ENCODE results near the gene WDR18.

WDR18 gene

DNA sequence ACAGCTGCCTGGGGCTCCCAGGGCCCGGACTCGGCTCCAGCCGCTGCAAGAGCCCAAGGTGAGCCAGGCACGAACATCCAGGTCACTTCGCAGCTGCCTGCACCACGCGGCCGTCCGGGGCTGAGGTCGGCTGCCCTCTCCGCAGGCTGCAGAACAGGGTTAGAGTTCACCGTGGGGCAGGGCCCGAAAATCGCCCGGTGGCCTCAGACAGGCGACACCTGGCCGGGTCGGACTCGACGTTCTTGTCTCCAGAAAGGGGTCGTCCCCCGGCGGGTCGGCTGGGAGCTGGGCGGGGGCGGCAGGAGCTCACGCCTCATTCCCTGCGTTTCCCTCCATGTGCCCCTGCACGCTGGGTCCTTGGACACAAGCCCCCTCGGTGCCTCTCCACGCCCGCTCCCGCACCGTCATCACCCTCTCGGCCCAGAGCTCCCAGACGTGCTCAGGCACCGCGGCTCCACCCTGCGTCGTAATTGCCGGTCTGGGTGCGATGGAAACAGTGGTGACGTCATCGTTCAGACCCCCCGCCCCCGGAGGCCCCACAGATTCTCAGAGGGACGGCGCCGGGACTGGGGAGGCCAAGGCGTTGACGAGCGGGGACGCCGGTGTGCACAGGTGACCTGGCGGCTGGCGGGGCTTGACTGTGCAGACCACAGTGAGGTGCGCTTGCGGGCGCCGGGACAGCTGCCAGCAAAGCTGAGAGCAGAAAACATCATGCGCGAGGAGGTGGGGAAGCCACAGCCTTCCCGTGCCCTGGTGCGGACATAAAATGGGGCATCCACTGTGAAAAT lies 12.1 kb downstream of the WDR18 start:
- H3K27me3 Mint-ChIP-seq, result peaks cover 30 to 40% of the 10 kb centered on the region in 2 donors
- peaks cover 14 to 17% of the 10 kb centered on the region in 2 donors for H3K4me1 Mint-ChIP-seq
- ATAC-seq (replicated peaks) (peak; percentile 29 to 48), DNase-seq (peak; percentile 41)
- H3K4me3 Mint-ChIP-seq, result peak overlapping the region in 1 of 2 donors; percentile 32
- H3K9me3 Mint-ChIP-seq, result peaks cover 0 to 4% of the 10 kb centered on the region in 2 donors
- H3K36me3 Mint-ChIP-seq, result peaks cover 8 to 32% of the 10 kb centered on the region in 2 donors
- peak overlapping the region; percentile 73 for H3K27ac Mint-ChIP-seq

DNA sequence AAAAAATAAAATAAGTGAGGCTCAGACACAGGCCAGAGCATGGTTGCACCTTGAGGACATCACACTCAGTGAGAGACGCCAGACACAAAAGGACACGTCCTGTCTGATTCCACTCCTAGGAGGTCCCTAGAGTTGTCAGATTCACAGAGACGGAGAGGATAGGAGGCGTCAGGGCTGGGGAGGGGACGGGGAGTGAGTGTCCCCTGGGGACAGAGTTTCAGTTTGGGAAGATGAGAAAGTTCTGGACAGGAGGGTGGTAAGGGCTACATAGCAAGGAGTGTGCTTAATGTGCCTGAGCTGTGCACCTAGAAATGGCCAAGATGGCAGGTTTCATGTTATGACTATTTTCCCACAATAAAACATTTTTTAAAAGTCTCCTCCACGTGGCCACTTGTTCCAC lies 13.9 kb downstream of the WDR18 start:
- Mint-ChIP-seq H3K27me3 (peaks cover 38 to 53% of the 10 kb centered on the region in 2 donors), H3K27ac (no peak overlapping the region), H3K4me3 (no peak overlapping the region), H3K9me3 (peaks cover 0 to 4% of the 10 kb centered on the region in 2 donors), H3K36me3 (peaks cover 5 to 30% of the 10 kb centered on the region in 2 donors), H3K4me1 (peaks cover 18 to 24% of the 10 kb centered on the region in 2 donors)
- ATAC-seq (replicated peaks), result no peak
- DNase-seq, result no peak

DNA sequence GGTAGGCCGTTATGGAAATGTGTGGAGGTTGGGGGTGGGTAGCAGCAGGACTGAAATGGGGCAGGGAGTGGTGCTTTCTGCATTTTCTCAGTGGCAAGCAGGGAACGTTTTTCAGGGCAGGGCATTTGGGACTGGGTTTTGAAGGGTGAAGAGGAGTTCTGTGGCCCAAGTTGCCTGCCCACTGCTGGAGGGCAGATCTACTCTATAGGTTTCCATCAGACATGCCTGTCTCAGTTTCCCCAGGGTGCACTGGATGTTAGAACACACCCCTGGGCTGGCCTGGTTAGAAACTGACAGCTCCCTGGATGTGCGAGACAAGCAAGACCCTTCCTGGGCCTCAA lies 15.2 kb downstream of the WDR18 start:
- DNase-seq (no peak), ATAC-seq (replicated peaks) (no peak)
- Mint-ChIP-seq H3K9me3 (peaks cover 0 to 4% of the 10 kb centered on the region in 2 donors), H3K4me3 (peak overlapping the region; percentile 52 to 69), H3K36me3 (peaks cover 4 to 20% of the 10 kb centered on the region in 2 donors), H3K27ac (peak overlapping the region; percentile 84), H3K27me3 (peaks cover 38 to 58% of the 10 kb centered on the region in 2 donors), H3K4me1 (peaks cover 23 to 24% of the 10 kb centered on the region in 2 donors)

DNA sequence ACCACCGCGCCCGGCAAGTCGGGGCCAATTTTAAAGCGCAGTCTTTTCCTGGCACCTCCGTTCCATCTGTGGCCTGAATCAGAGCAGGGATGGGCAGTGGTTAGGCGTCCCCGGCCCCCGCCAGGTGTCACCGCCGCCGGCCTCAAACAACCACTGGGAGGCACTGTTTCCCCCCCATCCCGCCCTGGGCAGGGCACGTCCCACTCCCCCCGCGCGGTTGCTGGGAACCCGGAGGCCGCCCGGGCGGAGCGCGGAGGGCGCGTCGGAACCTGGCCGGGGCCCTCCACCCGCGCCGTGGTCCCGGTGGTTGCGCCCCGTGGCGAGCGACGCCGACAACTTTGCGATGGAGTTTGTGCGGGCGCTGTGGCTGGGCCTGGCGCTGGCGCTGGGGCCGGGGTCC lies 15.9 kb downstream of the WDR18 start, which contains the start of gene GRIN3B:
Gene GRIN3B (plus strand): TSS at position 325 of the 400 bp plus-strand sequence. CDS start 19 bp downstream, at position 344.
- peak; percentile 38 for DNase-seq
- peaks cover 6 to 18% of the 10 kb centered on the region in 2 donors for H3K36me3 Mint-ChIP-seq
- H3K27me3 Mint-ChIP-seq, result peaks cover 38 to 58% of the 10 kb centered on the region in 2 donors
- H3K4me3 Mint-ChIP-seq, result peak within 1 kb of the TSS; percentile 52 to 73
- peak within 1 kb of the TSS; percentile 84 for H3K27ac Mint-ChIP-seq
- peak; percentile 51 to 66 for ATAC-seq (replicated peaks)
- peaks cover 0 to 4% of the 10 kb centered on the region in 2 donors for H3K9me3 Mint-ChIP-seq
- H3K4me1 Mint-ChIP-seq, result peaks cover 23 to 25% of the 10 kb centered on the region in 2 donors

DNA sequence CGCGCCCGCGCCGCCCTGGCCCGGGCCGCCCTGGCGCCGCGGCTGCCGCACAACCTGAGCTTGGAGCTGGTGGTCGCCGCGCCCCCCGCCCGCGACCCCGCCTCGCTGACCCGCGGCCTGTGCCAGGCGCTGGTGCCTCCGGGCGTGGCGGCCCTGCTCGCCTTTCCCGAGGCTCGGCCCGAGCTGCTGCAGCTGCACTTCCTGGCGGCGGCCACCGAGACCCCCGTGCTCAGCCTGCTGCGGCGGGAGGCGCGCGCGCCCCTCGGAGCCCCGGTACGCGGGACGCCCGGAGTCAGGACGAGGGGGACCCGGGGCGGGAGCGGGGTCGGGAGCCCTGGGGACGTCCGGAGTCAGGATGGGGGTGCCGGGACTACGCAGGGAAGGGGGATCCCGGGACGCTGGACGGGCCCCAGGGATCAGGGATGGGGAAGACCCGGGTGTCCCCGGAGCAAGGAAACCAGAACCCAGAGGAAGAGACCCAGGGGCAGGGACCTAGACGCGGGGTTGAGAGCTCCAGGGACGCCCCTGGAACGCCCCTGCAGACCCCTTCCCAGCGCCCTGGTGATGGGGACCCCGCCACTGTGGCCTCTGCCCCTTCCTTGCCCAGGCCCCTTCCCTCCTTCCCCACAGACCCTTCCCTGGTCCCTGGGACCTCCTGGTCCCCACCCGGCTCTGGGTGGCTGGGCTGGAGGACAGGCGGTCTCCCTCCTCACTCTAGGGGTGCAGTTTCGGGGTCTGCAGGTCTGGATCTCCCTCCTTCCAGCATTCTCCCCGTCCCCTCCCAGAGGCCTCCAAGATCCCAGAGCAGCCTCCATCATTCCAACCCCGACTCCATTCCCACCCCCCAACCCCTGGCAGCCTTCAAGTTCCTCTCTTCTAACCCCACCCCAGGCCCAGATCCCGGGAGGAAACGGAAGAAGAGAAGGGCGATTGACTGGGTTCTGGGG lies 16.7 kb downstream of the WDR18 start:
- Mint-ChIP-seq H3K27ac (peak overlapping the region; percentile 25), H3K36me3 (peaks cover 7 to 17% of the 10 kb centered on the region in 2 donors), H3K9me3 (peaks cover 0 to 4% of the 10 kb centered on the region in 2 donors), H3K27me3 (peaks cover 38 to 58% of the 10 kb centered on the region in 2 donors), H3K4me1 (peaks cover 23 to 29% of the 10 kb centered on the region in 2 donors), H3K4me3 (peak overlapping the region; percentile 51 to 73)
- ATAC-seq (replicated peaks), result no peak
- no peak for DNase-seq

DNA sequence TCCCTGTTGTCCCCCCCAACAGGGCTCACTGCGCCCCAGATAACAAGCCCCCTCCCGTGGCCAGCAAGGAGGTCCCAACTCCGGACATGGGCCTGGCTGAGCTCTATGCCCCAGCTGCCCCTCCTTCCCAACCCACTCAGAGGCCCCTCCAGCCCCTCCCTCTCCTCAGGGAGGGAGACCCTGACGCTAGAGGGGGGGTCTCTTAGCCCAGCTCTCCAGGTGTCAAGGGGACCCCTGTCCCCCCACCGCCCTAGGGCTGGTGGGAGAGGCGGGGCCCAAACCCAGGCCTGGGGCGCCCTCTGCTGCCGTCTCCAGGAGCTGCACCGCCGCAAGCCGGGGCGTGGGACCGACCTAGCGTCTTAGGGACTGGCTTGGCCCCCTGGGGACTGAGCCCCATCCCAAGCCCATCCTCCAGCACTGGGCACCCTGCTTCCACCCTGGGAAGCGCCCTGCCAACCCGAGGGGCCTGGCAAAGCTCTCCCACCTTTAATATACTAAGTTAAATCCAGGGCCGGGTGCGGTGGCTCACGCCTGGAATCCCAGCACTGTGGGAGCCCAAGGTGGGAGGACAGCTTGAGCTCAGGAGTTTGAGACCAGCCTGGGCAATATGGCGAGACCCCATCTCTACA lies 17.5 kb downstream of the WDR18 start:
- Mint-ChIP-seq H3K4me1 (peaks cover 18 to 22% of the 10 kb centered on the region in 2 donors), H3K9me3 (peaks cover 0 to 4% of the 10 kb centered on the region in 2 donors), H3K36me3 (peaks cover 11 to 14% of the 10 kb centered on the region in 2 donors), H3K4me3 (peak overlapping the region in 1 of 2 donors; percentile 73), H3K27ac (no peak overlapping the region), H3K27me3 (peaks cover 31 to 51% of the 10 kb centered on the region in 2 donors)
- DNase-seq (peak; percentile 54), ATAC-seq (replicated peaks) (peak; percentile 65 to 70)

DNA sequence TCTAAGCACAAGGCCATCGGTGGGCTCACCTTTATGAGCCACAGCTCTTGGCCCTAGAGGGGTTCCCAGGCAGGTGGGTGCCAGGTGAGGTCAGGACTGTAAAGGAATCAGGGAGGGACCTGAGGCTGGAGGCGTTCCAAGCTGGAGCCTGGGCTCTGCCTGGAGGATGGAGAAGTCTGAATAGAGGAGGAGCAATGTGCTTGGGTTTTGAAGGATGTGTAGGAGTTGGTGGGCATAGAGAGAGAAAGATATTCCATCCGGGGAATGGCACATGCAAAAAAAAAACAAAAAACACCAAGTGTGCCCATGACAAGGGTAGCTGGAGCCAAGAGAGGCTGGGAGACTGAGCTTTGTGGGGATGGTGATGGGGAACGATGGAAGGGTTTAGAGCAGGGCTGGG lies 18.5 kb downstream of the WDR18 start:
- DNase-seq (no peak), ATAC-seq (replicated peaks) (no peak)
- peaks cover 27 to 41% of the 10 kb centered on the region in 2 donors for H3K27me3 Mint-ChIP-seq
- peaks cover 0 to 4% of the 10 kb centered on the region in 2 donors for H3K9me3 Mint-ChIP-seq
- peaks cover 23 to 28% of the 10 kb centered on the region in 2 donors for H3K4me1 Mint-ChIP-seq
- no peak overlapping the region for H3K4me3 Mint-ChIP-seq
- peaks cover 17 to 21% of the 10 kb centered on the region in 2 donors for H3K36me3 Mint-ChIP-seq
- H3K27ac Mint-ChIP-seq, result peak overlapping the region; percentile 21

DNA sequence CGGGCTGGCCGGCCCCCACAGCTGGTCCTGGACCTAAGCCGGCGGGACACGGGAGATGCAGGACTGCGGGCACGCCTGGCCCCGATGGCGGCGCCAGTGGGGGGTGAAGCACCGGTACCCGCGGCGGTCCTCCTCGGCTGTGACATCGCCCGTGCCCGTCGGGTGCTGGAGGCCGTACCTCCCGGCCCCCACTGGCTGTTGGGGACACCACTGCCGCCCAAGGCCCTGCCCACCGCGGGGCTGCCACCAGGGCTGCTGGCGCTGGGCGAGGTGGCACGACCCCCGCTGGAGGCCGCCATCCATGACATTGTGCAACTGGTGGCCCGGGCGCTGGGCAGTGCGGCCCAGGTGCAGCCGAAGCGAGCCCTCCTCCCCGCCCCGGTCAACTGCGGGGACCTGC lies 19.1 kb downstream of the WDR18 start:
- Mint-ChIP-seq H3K27ac (no peak overlapping the region), H3K27me3 (peaks cover 21 to 34% of the 10 kb centered on the region in 2 donors), H3K36me3 (peaks cover 17 to 23% of the 10 kb centered on the region in 2 donors), H3K9me3 (peaks cover 0 to 4% of the 10 kb centered on the region in 2 donors), H3K4me3 (no peak overlapping the region), H3K4me1 (peaks cover 23 to 28% of the 10 kb centered on the region in 2 donors)
- ATAC-seq (replicated peaks) (no peak), DNase-seq (no peak)

DNA sequence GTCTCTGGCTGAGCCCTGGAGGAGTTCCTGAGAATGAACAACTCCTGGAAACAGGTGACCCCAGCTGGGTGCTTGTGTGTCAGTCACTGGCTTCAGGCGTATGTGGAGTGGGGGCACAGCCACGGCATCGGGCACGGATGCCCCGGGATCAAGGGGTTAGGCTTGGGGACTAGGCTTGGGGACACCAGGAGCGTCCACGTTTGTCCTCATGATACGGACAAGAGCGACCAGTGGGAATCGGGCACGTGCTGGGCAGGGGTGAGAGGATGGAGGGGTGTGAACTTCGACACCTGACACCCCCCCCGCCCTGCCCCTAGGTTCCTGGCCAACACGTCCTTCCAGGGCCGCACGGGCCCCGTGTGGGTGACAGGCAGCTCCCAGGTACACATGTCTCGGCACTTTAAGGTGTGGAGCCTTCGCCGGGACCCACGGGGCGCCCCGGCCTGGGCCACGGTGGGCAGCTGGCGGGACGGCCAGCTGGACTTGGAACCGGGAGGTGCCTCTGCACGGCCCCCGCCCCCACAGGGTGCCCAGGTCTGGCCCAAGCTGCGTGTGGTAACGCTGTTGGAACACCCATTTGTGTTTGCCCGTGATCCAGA lies 20.2 kb downstream of the WDR18 start:
- Mint-ChIP-seq H3K4me1 (peaks cover 19 to 22% of the 10 kb centered on the region in 2 donors), H3K36me3 (peaks cover 17 to 23% of the 10 kb centered on the region in 2 donors), H3K27ac (peak overlapping the region; percentile 63), H3K9me3 (peaks cover 0 to under 1% of the 10 kb centered on the region in 2 donors), H3K27me3 (peaks cover 14 to 26% of the 10 kb centered on the region in 2 donors), H3K4me3 (no peak overlapping the region)
- ATAC-seq (replicated peaks) (no peak), DNase-seq (no peak)

DNA sequence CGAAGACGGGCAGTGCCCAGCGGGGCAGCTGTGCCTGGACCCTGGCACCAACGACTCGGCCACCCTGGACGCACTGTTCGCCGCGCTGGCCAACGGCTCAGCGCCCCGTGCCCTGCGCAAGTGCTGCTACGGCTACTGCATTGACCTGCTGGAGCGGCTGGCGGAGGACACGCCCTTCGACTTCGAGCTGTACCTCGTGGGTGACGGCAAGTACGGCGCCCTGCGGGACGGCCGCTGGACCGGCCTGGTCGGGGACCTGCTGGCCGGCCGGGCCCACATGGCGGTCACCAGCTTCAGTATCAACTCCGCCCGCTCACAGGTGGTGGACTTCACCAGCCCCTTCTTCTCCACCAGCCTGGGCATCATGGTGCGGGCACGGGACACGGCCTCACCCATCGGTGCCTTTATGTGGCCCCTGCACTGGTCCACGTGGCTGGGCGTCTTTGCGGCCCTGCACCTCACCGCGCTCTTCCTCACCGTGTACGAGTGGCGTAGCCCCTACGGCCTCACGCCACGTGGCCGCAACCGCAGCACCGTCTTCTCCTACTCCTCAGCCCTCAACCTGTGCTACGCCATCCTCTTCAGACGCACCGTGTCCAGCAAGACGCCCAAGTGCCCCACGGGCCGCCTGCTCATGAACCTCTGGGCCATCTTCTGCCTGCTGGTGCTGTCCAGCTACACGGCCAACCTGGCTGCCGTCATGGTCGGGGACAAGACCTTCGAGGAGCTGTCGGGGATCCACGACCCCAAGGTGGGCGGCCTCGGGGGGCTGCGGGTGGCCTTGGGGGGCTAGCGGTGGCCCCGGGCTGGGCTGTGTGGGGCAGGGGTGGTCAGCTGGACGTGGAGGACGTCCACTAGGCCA lies 20.9 kb downstream of the WDR18 start:
- Mint-ChIP-seq H3K36me3 (peaks cover 19 to 30% of the 10 kb centered on the region in 2 donors), H3K4me1 (peaks cover 19 to 21% of the 10 kb centered on the region in 2 donors), H3K9me3 (no peaks in the 10 kb centered on the region), H3K27me3 (peaks cover 11 to 24% of the 10 kb centered on the region in 2 donors), H3K4me3 (peak overlapping the region in 1 of 2 donors; percentile 40), H3K27ac (peak overlapping the region; percentile 10)
- no peak for DNase-seq
- ATAC-seq (replicated peaks), result no peak

DNA sequence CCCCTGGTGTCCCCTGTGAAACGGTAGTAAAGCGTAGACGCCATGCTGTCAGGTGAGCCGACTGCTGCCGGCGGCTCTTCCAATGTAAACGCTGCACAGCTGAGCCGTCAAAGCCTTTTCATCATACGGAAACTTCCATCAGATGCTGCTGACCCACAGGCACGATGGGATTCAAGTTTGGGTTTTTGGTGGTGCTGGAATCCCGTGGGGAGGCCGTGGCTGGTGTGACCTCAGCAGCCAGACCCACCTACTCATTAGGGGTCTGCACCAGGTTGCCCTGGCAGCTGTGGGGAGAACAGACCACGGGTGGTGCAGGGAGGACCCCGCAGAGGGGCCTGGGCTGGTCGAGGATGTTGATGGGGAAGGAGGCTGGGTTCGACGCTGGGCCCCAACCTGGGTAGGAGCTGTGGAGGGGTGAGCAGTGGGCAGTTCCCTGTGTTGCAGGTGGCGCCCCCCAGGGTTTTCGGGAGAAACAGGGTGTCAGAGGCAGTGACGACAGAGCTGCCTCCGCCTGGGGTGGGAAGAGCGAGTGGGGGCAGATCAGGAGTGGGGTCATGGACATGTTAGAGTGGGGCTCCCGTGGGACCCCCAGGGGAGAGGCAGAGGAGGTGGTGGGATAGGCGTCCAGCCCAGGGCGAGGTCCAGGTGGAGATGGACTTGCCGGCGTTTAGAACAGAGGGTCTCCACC lies 22.7 kb downstream of the WDR18 start:
- peaks cover 24 to 36% of the 10 kb centered on the region in 2 donors for H3K36me3 Mint-ChIP-seq
- peak overlapping the region; percentile 92 for H3K27ac Mint-ChIP-seq
- no peak overlapping the region for H3K4me3 Mint-ChIP-seq
- H3K27me3 Mint-ChIP-seq, result peaks cover 6 to 13% of the 10 kb centered on the region in 2 donors
- H3K4me1 Mint-ChIP-seq, result peaks cover 12 to 15% of the 10 kb centered on the region in 2 donors
- DNase-seq (no peak), ATAC-seq (replicated peaks) (no peak)
- H3K9me3 Mint-ChIP-seq, result no peaks in the 10 kb centered on the region
